ENCODE results near the gene PPP3CA.

- TF ChIP-seq CTCF (conservative IDR thresholded peaks at IDR 0.05 in 1 of 2, IDR thresholded peaks at IDR 0.05 in 1 of 2; ENCODE audit: extremely low read depth in 1 of 2, insufficient read depth in 1 of 2, low read depth in 1 of 2, low read length in 2 of 2) = no peak
- no peak for TF ChIP-seq EZH2 (IDR thresholded peaks at IDR 0.05; ENCODE audit: borderline replicate concordance, low read length)
These were observed 315.4 kb downstream of the PPP3CA start for GRCh38 chr4:101031971-101032370.
